ENCODE results near the gene SLX1A. TPM values are rescaled to one million over a fixed set of nuclear protein-coding genes. Genes with fewer than 3 reads are reported as not detected.

Gene SLX1A
- total and polyA plus RNA-seq, 2 of the 4 experiments (the other 2 are of a cell fraction): 8.4 to 35.1 TPM

- Histone ChIP-seq H2AFZ (replicated peaks; ENCODE audit: low read length, poor library complexity) (no peak overlapping the region), H3K23ac (ENCODE audit: low read depth, low read length) (no peak overlapping the region), H2AK9ac (replicated peaks; ENCODE audit: low read depth, low read length, poor library complexity) (no peak overlapping the region), H3K27me3 (ENCODE audit: control insufficient read depth, insufficient read depth, low read length) (peaks cover 3% of the 10 kb centered on the region; the same call in 1 of the 2 replicates), H3K79me1 (ENCODE audit: low read depth in 1 of 2, low read length in 2 of 2) (no peaks in the 10 kb centered on the region), H4K91ac (ENCODE audit: insufficient read depth, low read depth, low read length) (no peak overlapping the region), H3K9ac (ENCODE audit: low read depth, low read length) (no peak overlapping the region), H3K9me3 (ENCODE audit: control insufficient read depth, insufficient read depth, low read length) (no peaks in the 10 kb centered on the region), H4K5ac (ENCODE audit: low read depth, low read length) (no peak overlapping the region), H3K36me3 (ENCODE audit: control insufficient read depth, insufficient read depth, low read length) (no peaks in the 10 kb centered on the region), H3K9me1 (ENCODE audit: insufficient read depth, low read length) (peaks cover 3% of the 10 kb centered on the region; the same call in 1 of the 2 replicates), H3K56ac (ENCODE audit: extremely low read depth, insufficient read depth, low read length) (no peak overlapping the region), H2BK15ac (ENCODE audit: low read depth, low read length) (no peak overlapping the region), H3K18ac (ENCODE audit: low read depth, low read length) (no peak overlapping the region), H4K20me1 (ENCODE audit: insufficient read depth, low read length) (no peaks in the 10 kb centered on the region; the same call in 1 of the 2 replicates), H3K27ac (ENCODE audit: insufficient read depth, low read length) (no peak overlapping the region), H3K4me3 (ENCODE audit: insufficient read depth, low read depth, low read length) (no peak overlapping the region), H3K14ac (replicated peaks; ENCODE audit: low read depth, low read length) (no peak overlapping the region), H3K4me2 (ENCODE audit: low read depth, low read length) (no peak overlapping the region), H2BK20ac (ENCODE audit: low read depth, low read length) (no peak overlapping the region), H2AK5ac (ENCODE audit: low read depth, low read length) (no peak overlapping the region), H2BK5ac (ENCODE audit: low read depth, low read length, poor library complexity, severe bottlenecking) (no peak overlapping the region), H3K4me1 (ENCODE audit: control insufficient read depth, insufficient read depth, low read length) (peaks cover 2% of the 10 kb centered on the region; the same call in 1 of the 2 replicates), H3K4ac (ENCODE audit: low read depth, low read length) (no peak overlapping the region), H2BK120ac (ENCODE audit: low read depth, low read length) (no peak overlapping the region), H4K8ac (ENCODE audit: low read depth in 2 of 2, low read length in 2 of 2) (no peak overlapping the region)
- in situ Hi-C loops (cut with MboI; ENCODE audit: low sequenced_read_pairs) (loop anchor here (25.0 kb wide), 1 partner anchor 233 kb away; the partner anchor contains the start of gene ZNF771), intact Hi-C loops (cut with micrococcal nuclease) (no loop called here), dilution Hi-C loops (cut with HindIII; ENCODE audit: low sequenced_read_pairs, unreplicated experiment) (no loop called here)
- no peak for TF ChIP-seq MAZ (IDR thresholded peaks at IDR 0.05; ENCODE audit: borderline replicate concordance, low read depth, low read length)
- no peak for TF ChIP-seq RCOR1 (IDR thresholded peaks at IDR 0.05; ENCODE audit: insufficient replicate concordance, low read length)
- TF ChIP-seq, protein P1, sequence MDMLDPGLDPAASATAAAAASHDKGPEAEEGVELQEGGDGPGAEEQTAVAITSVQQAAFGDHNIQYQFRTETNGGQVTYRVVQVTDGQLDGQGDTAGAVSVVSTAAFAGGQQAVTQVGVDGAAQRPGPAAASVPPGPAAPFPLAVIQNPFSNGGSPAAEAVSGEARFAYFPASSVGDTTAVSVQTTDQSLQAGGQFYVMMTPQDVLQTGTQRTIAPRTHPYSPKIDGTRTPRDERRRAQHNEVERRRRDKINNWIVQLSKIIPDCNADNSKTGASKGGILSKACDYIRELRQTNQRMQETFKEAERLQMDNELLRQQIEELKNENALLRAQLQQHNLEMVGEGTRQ (IDR thresholded peaks at IDR 0.05; ENCODE audit: low read depth, low read length): no peak
- TF ChIP-seq MXI1 (IDR thresholded peaks at IDR 0.05; ENCODE audit: borderline replicate concordance, low read depth, low read length): no peak
- TF ChIP-seq BHLHE40 (IDR thresholded peaks at IDR 0.05; ENCODE audit: low read depth, low read length): no peak
- no peak for TF ChIP-seq CHD1 (IDR thresholded peaks at IDR 0.05; ENCODE audit: low read depth, low read length)
- TF ChIP-seq, protein P2, sequence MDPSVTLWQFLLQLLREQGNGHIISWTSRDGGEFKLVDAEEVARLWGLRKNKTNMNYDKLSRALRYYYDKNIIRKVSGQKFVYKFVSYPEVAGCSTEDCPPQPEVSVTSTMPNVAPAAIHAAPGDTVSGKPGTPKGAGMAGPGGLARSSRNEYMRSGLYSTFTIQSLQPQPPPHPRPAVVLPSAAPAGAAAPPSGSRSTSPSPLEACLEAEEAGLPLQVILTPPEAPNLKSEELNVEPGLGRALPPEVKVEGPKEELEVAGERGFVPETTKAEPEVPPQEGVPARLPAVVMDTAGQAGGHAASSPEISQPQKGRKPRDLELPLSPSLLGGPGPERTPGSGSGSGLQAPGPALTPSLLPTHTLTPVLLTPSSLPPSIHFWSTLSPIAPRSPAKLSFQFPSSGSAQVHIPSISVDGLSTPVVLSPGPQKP (IDR thresholded peaks at IDR 0.05; ENCODE audit: borderline replicate concordance, low read depth, low read length): no peak
- TF ChIP-seq NFE2L2 (IDR thresholded peaks at IDR 0.05; ENCODE audit: low read depth, low read length): no peak
- no peak for TF ChIP-seq SMC3 (IDR thresholded peaks at IDR 0.05; ENCODE audit: low read depth, low read length)
- TF ChIP-seq RFX5 (IDR thresholded peaks at IDR 0.05; ENCODE audit: low read depth, low read length): no peak
- no peak for TF ChIP-seq CEBPB (IDR thresholded peaks at IDR 0.05; ENCODE audit: low read depth, low read length)
- no peak for TF ChIP-seq FOS (IDR thresholded peaks at IDR 0.05; ENCODE audit: low read depth, low read length)
- no peak for TF ChIP-seq MAFK (IDR thresholded peaks at IDR 0.05; ENCODE audit: low read depth, low read length)
- TF ChIP-seq RAD21 (IDR thresholded peaks at IDR 0.05; ENCODE audit: low read length): no peak
- TF ChIP-seq, protein P3, sequence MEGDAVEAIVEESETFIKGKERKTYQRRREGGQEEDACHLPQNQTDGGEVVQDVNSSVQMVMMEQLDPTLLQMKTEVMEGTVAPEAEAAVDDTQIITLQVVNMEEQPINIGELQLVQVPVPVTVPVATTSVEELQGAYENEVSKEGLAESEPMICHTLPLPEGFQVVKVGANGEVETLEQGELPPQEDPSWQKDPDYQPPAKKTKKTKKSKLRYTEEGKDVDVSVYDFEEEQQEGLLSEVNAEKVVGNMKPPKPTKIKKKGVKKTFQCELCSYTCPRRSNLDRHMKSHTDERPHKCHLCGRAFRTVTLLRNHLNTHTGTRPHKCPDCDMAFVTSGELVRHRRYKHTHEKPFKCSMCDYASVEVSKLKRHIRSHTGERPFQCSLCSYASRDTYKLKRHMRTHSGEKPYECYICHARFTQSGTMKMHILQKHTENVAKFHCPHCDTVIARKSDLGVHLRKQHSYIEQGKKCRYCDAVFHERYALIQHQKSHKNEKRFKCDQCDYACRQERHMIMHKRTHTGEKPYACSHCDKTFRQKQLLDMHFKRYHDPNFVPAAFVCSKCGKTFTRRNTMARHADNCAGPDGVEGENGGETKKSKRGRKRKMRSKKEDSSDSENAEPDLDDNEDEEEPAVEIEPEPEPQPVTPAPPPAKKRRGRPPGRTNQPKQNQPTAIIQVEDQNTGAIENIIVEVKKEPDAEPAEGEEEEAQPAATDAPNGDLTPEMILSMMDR (conservative IDR thresholded peaks at IDR 0.05; ENCODE audit: low read depth, low read length): no peak
- TF ChIP-seq POLR2A (IDR thresholded peaks at IDR 0.05; ENCODE audit: low read depth, low read length): no peak
- POLR2A ChIA-PET (ENCODE audit: unreplicated experiment): no interaction called here
- CTCF ChIA-PET: no interaction called here
- WGBS, 2 experiments (ENCODE audit: extremely low coverage in 2 of 2, insufficient read length in 1 of 2): 87% methylated on average over 3 of the region's 4 CpGs; no CpG with 5 or more reads in 1 of the 2 experiments
- DNase-seq (no peak), ATAC-seq (ENCODE audit: low read depth) (no peak)
- no TSS peak for BruUV-seq (replicated peaks)
Observed at GRCh38 chr16:30179195-30179594, 14.5 kb upstream of the SLX1A start.
